ENCODE data around the gene PTPN22.

The PTPN22 gene

GRCh38 chr1:113846391-113847035 lies 25.0 kb downstream of the PTPN22 start:
- TF ChIP-seq, protein P1, sequence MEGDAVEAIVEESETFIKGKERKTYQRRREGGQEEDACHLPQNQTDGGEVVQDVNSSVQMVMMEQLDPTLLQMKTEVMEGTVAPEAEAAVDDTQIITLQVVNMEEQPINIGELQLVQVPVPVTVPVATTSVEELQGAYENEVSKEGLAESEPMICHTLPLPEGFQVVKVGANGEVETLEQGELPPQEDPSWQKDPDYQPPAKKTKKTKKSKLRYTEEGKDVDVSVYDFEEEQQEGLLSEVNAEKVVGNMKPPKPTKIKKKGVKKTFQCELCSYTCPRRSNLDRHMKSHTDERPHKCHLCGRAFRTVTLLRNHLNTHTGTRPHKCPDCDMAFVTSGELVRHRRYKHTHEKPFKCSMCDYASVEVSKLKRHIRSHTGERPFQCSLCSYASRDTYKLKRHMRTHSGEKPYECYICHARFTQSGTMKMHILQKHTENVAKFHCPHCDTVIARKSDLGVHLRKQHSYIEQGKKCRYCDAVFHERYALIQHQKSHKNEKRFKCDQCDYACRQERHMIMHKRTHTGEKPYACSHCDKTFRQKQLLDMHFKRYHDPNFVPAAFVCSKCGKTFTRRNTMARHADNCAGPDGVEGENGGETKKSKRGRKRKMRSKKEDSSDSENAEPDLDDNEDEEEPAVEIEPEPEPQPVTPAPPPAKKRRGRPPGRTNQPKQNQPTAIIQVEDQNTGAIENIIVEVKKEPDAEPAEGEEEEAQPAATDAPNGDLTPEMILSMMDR (IDR thresholded peaks at IDR 0.05): no peak
- Histone ChIP-seq H3K36me3 (peaks cover 55% of the 10 kb centered on the region), H3K4me3 (ENCODE audit: low read depth in 1 of 2, low read length in 1 of 2) (no peak overlapping the region), H3K27ac (no peak overlapping the region), H3K27me3 (no peaks in the 10 kb centered on the region), H3K9me3 (no peaks in the 10 kb centered on the region), H3K4me1 (ENCODE audit: control insufficient read depth in 1 of 2, insufficient read depth in 1 of 2, low read depth in 1 of 2, low read length in 1 of 2) (peaks cover 11 to 19% of the 10 kb centered on the region in 2 experiments)

DNA sequence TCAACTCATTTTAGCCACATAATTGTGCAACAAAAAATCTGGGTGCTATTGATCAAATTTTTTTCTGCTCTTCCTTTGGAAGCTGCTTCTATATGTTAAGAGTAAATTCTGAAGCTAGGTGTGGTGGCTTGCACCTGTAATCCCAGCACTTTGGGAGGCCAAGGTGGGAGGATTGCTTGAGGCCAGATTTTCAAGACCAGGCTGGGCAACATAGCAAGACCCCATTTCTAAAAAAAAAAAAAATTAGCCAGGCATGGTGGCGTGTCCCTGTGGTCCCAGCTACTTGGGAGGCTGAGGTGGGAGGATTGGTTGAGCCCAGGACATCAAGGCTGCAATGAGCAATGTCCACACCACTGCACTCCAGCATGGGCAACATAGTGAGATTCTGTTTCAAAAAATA lies 35.0 kb downstream of the PTPN22 start:
- Histone ChIP-seq H3K27ac (peak overlapping the region; percentile 64), H3K36me3 (peaks cover 72% of the 10 kb centered on the region), H3K27me3 (no peaks in the 10 kb centered on the region), H3K4me3 (ENCODE audit: low read depth in 1 of 2, low read length in 1 of 2) (no peak overlapping the region), H3K9me3 (no peaks in the 10 kb centered on the region), H3K4me1 (ENCODE audit: control insufficient read depth in 1 of 2, insufficient read depth in 1 of 2, low read depth in 1 of 2, low read length in 1 of 2) (peaks cover 6 to 18% of the 10 kb centered on the region in 2 experiments)
- TF ChIP-seq, protein P1 (IDR thresholded peaks at IDR 0.05): no peak

GRCh38 chr1:113835686-113836290 lies 35.7 kb downstream of the PTPN22 start:
- TF ChIP-seq, protein P1 (IDR thresholded peaks at IDR 0.05): peak; percentile 64
- Histone ChIP-seq H3K9me3 (no peaks in the 10 kb centered on the region), H3K27me3 (no peaks in the 10 kb centered on the region), H3K4me3 (ENCODE audit: low read depth in 1 of 2, low read length in 1 of 2) (no peak overlapping the region), H3K4me1 (ENCODE audit: control insufficient read depth in 1 of 2, insufficient read depth in 1 of 2, low read depth in 1 of 2, low read length in 1 of 2) (peaks cover 6 to 18% of the 10 kb centered on the region in 2 experiments), H3K36me3 (peaks cover 73% of the 10 kb centered on the region), H3K27ac (peak overlapping the region; percentile 64)

GRCh38 chr1:113834716-113835115 lies 36.8 kb downstream of the PTPN22 start:
- no peaks in the 10 kb centered on the region for H3K27me3 ChIP-seq
- no peak overlapping the region for H3K27ac ChIP-seq
- H3K36me3 ChIP-seq: peaks cover 75% of the 10 kb centered on the region

DNA sequence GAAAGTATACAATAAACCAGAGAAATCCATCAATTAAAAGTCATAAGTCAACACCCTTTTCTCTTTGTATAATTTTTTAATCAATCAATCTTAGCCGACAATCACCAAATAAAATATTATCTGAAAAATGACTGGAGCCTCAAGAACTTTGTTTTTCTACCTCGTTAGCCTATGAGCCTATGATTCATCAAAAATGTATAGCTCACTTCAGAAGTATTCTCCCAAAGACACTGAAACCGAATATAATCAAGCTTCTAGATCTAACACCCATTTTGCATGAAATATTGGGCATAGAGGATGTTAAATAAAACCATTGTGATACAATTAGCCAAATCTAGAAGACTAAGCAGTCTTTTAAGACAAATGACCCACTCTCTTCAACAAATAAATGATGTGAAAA lies 41.5 kb downstream of the PTPN22 start:
- Histone ChIP-seq H3K4me1 (ENCODE audit: control insufficient read depth in 1 of 2, insufficient read depth in 1 of 2, low read depth in 1 of 2, low read length in 1 of 2) (no peaks in the 10 kb centered on the region), H3K27ac (no peak overlapping the region), H3K4me3 (ENCODE audit: low read depth in 1 of 2, low read length in 1 of 2) (no peak overlapping the region), H3K9me3 (no peaks in the 10 kb centered on the region), H3K36me3 (peaks cover 95% of the 10 kb centered on the region), H3K27me3 (no peaks in the 10 kb centered on the region)
- TF ChIP-seq, protein P1 (IDR thresholded peaks at IDR 0.05): no peak

More at GRCh38 chr1:113834716-113835115, 36.8 kb downstream of the PTPN22 start:
- no peaks in the 10 kb centered on the region for H3K9me3 ChIP-seq
- H3K4me1 ChIP-seq (ENCODE audit: control insufficient read depth in 1 of 2, insufficient read depth in 1 of 2, low read depth in 1 of 2, low read length in 1 of 2): peaks cover 6 to 18% of the 10 kb centered on the region in 2 experiments
- H3K4me3 ChIP-seq (ENCODE audit: low read depth in 1 of 2, low read length in 1 of 2): no peak overlapping the region
- TF ChIP-seq, protein P1 (IDR thresholded peaks at IDR 0.05): no peak
